ENCODE data around the gene GLI3.

The GLI3 gene

DNA sequence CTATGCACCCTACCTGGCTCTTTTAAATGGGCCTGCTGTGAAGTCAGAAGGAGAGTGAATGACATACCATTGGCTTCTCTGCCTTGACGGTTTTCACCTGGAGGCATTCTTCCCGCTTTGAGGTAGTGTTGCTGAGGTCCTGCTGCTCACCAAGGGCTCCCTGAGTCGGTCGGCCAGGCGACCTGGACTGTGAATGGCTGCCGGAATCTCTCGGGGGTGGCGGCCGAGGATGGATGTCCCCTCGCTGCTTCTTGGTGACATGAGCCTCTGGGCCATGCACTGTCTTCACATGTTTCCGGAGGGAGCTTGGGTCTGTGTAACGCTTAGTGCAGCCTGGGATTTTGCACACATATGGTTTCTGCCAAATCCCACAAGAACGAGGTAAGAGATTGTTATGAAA is 264.7 kb downstream of the GLI3 start:
- no peak for DNase-seq (ENCODE audit: low read depth)

DNA sequence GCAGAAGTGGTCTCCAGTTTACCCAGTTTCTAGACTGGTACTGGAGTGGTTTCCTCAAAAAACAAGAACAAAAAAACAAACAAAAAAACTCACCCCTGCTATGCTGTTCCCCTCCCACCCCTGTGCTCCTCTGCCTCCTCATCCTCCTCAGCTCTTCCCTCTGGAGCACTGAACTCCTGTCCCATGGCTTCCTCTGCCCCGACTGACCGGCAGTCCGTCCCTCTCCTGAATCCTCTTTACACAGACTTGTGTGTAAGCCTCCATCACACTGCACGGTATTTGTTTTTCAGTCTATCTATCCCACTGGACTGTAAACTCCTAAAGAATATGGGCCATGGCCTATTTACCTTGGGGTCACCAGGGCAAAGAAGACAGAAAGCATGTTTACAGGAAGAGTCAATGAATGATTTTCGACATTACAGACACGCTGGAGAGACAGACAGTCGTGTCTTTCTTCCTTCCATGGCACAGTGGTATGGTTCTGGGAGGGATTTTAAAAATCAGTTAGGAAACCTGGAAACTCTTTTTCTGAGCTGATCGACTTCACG is 265.3 kb downstream of the GLI3 start:
- no peak for DNase-seq (ENCODE audit: low read depth)

DNA sequence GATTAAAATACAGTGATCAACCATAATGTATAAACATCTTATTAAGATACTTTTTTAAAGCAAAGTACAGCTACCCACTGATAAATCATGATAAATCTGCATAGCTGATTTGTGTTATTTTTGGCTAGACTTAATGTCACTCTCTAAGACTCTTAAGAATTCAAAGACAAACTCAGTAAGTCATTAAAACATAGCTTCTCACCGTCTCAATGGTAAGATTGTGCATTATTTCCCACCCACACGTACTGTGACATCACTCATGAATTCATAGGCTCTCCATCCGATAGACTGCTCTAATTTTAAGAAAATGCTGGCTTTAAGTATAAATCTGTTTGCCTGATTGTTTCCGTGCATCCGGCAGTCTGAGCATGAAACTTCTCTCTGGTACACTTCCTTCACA is 266.1 kb downstream of the GLI3 start:
- DNase-seq (ENCODE audit: low read depth), result no peak

DNA sequence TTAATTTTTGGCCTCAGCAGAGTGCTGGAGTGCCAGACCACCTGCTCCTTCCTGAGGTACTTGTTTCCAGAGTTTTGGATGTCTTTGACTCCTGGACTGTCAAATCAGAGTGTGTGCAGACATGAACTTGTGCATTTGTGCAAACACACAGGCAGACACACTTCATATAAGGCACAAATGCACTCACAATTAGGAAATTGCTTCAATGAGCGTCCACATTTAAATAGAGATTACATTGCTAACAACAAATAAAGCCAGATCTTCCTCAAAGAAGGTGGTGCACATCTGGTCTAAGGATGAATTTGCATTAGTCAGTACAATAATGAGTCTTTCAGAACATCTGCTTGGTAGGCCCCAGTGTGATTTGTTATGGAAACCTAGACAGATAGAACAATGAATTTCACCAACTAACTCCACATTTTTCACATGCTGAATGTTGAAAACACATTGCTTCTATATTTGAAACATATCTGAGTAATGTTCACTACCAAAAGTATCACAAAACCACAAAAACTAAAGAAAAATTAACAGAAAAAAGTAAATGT is 267.4 kb downstream of the GLI3 start:
- DNase-seq (ENCODE audit: low read depth), result peak; percentile 18

DNA sequence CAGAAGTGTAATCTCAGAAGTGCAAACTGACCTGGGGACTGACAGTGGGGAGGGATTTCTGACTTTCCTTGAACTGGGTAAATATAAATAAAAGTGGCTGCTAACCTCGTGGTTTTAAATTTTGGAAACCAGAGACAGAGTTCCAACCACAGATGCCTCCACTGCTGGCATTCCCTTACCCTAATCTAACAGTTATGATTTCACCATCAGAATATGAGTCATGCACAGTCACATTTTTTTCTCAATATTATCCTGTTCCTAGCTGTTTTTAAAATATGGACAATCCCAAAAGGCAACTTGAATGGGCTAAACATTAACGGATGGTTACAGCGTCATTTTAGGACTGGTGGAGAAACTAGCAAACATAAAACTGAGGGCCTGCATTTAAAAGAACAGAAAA is 269.9 kb downstream of the GLI3 start:
- DNase-seq (ENCODE audit: low read depth), result no peak

DNA sequence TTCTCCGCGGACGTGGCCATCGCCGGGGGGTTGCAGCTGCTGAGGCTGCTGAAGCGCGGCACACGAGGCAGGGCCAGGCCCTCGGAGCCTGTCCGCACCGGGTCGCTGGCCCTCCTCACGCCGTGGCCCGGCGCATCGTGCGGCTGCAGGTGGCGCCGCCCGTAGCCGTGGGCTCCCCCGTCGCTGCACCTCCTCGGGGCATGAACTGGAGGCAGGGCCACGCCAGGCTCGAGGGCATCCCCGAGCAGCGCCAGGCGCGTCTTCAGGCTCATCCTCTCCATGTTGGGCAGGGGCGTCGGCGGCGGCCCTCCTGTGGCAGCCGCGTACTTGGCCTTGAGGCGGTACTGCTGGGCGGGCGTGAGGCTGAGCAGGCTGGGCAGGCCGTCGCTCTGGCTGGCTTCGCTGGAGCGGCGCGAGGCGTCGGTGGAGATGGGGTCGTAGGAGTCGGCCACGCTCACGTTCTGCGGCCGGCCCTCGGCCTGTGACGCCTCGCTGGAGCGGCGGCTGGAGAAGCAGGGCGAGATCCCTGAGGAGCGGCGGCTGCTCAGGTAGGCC is 271.0 kb downstream of the GLI3 start:
- DNase-seq (ENCODE audit: low read depth), result no peak

DNA sequence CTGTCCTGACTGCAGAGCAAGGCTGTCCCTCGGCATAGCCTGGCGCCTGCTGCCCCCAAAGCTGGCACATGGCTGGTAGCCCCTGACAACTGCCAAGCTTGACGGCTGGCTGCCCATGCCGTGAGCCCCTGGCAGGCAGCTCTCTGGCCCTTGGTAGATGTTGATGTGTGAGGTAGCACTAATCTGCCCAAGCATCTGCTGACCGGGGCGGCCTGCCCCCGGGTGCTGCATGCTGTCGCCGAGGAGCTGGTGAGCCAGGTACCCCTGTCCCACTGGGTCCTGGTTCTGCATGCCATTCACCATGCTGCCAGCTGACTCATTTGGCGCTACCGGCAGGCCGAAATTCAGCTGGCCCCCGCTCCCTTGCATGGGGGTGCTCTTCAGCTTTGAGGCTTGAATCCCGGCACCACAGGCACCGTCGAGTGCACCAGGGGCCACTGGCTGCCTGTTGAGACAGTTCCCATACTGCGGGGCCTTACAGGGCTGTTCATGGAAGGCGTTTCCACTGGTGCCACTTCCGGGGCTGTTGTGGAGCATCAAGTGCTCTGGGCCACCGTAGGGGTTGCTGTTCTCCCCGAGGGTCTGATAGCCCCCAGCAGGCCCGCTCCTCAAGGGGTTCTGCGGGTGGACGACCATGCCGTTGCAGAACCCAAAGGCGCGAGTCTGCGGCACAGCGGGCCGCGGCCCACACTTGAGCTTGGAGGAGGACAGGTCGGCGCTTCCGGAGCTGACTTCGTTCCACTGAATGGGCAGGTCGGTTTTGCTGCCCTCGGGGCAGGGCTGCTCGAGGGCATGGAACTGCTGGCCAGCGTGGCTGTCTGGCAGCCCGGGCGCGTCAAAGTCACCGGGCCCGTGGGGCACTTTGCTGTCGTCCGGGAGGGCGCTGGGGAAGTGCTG is 271.9 kb downstream of the GLI3 start:
- no peak for DNase-seq (ENCODE audit: low read depth)

DNA sequence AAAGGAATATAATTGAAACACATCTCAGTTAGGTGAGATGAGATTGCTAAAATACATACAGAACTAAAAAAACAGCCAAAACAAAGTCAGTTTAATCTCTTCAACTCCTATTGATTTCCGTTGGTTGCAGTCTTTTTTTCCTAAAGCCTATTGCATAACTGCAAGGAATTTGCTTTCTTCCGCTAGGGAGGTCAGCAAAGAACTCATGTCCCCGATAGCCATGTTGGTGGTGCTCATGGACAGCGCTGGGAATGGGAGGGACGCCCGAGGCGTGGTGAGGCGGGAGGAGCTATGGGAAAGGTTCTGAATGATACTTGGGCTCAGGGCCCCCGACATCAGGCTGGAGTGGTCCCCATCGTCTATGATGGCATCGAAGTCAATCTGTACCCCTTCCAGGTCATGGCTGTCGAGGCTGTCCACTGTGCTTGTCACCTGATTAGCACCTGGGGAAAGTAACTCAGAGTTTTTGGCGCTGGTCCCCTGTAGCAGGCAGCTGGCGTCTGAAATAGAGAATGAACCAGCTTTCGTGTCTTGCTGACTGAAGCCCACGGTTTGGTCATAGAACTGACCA is 272.7 kb downstream of the GLI3 start:
- DNase-seq (ENCODE audit: low read depth), result no peak

DNA sequence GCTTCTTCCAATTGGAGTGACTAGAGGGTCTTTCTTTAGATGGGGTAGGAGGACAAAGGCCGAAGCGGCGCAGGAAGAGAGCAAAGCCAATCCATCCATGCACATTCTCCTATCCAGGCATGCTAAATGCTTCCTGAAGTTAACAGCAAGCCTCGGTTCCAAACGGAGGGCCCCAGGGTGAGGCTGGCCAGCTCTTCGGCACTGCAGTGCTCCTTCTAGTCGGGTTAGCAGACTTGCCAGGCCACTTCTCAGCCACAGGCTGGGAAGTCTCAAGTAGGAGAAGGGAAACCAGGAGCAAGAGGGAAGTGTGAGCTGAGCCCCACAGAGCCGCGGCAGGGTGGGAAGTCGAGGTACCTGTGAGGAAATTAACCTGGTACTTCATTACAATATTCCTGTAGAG is 280.3 kb downstream of the GLI3 start:
- no peak for DNase-seq (ENCODE audit: low read depth)

DNA sequence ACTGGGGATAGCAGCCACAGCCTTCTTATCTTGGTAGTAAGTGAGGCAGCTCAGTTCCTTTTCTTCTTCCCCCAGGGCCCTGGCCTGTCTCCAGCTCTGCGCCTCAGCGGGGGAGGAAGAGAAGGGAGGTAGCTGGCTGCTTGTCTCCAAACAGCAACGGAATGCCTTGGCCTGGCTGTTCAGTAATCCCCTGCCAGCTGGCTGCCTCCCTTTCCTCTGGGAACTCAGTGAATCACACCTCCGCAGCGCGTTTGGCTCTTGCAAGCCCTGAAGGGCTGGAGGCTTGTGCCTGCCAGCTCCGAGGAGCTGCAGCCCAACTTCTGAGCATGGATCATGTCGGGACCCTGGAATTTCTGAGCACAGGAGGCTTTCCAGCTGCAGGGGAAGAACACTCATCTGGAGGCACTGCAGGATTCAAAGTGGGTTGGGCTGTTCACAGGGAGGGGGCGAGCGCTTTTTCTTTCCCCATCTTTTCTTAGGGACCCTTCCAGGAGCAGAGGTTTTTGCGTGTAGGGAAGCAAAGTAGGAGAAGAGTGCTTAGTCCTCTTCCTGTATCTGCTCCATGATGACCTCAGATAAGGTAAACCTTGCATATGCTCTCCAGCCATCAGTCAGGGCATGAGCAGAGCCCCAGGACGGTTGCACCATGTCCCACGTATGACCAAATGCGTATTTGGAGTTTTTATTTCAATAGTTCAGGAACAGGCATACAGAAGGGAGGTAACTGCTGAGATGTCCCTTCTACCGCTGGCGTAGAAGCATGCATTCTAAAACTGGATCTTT is 280.9 kb downstream of the GLI3 start:
- DNase-seq (ENCODE audit: low read depth), result peak; percentile 99

DNA sequence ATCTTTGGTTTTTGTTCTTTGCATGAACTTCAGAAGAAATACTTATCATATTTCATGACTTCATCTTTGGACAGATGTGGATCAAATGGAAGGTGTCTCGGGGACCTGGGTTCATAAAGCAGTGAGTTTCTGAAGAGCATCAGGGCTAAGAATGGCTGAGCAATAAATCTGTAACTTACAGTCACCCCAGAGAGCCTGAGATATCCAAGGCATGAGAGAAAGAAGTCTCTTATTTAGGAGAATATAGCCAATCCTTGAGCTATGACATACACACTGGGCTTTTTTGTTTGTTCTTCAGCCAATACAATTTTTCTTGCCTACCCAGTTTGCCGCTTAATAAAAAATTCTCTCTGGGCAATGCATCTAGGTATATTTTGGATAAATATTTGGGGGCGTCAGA is 281.6 kb downstream of the GLI3 start:
- DNase-seq (ENCODE audit: low read depth), result no peak

DNA sequence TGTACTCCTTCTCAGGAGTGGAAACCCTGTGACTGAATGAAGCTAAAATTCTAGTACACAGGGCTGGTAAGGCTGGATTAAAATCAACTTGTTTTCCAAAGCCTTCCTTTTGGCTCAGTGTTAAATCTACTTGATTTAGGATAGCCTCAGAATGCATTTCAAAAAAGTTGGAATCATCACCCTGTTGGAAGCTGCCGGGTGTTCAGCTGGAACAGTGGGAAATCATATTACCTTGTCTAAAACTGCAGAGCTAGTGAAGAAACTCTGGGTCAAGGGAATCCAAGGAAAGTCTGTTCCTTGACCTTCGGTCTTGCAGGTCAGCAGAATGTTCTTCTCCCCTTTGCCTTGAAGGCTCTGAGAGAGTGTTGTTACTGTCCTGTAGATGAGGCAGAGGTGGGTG is 282.0 kb downstream of the GLI3 start:
- DNase-seq (ENCODE audit: low read depth), result no peak

DNA sequence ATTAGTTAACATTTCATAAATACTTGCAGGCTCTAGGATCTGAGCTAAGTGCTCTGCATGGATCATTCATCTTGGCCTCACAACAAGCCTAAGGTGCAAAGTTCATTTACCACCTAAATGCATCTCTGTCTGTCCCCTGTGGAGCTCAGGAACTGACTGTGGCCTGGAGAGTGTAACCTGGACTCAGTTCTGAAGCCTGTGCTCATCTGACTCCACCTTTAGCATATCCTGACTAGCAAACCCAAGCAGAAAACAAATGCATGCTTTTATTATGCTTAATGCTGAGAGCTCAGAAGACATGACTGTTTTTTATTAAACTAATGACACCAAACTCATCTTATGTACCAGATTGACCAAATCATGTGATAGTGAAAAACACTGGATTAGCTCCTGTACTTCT is 288.5 kb downstream of the GLI3 start:
- DNase-seq (ENCODE audit: low read depth), result no peak

DNA sequence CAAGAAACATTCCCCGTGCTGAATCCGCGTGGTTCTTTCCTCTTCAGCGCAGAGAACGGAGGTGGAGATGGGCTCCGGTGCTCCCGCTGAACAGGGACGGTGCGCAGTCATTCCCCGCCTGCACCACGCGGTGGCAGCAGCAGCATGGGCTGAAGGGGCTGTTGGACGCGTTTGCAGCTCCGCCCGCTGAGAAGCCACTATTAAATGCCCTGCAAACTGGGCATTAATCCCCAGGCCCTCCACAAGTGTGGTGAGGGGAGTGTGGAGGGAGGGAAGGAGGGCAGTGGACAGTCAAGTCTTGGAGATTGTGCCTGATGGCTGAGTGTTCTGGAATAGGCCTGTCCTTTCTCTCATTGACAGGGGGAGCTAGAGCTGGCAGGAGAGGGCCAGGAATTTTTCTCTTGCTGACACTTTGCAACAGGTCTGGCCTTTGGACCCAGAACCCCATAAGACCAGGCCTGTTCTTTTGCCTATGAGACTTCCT is 293.9 kb downstream of the GLI3 start:
- peak; percentile 57 for DNase-seq (ENCODE audit: low read depth)

DNA sequence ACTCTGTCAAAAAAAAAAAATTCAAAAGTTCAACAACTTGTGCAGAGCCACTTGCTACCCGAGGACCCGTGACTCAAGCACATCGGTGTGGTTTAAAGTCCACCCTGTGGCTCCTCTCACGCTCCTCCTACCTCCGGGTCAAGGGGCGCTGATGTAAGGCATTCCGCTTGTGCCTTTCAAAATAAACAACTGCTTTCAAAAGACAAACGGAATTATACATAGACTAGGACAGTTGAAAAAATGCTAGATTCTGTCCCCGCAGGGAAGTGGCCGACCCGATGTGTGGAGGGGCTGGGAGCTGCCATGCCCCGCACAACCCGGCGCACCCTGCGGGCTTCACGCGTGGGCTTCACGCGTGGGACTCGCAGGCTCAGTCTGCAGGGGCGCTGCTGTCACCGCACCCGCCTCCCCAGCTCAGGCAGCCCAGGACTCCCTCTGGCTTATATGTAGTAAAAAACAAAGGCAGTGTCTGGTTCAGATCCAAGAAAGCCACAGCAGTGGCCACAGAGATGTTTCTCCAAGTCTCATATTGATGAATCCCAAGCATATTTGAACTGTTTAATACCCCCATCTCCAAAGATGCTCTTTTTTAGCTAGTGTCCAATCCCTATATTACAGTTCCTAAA is 294.4 kb downstream of the GLI3 start:
- DNase-seq (ENCODE audit: low read depth), result no peak

DNA sequence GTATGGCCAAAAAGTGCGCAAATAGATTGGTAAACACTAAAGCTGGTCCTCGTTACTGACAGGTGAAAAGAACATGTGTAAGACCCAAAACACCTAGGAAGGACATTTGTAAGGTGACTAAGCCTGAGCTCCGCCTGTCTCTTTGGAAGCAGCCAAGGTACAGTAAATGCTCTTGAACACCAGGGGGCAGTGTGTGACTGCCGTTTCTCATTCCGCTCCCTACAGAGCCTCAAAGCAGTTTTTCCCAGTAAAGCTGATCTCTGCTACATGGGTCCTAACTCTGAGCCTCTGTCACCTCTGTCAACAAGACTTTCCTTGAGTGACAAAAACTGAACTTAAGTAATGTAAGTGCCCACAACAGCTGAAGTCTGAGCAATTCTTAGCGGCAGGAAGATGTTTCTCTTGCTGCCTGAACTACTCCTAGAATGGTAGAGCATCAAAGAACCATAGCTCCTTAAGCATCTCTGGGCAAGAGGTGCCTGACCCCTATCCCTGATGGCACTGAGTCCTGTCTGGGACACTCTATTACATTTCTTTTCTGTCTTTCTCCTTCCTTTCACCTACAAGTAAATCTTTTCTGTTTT is 296.2 kb downstream of the GLI3 start:
- DNase-seq (ENCODE audit: low read depth), result peak; percentile 67

DNA sequence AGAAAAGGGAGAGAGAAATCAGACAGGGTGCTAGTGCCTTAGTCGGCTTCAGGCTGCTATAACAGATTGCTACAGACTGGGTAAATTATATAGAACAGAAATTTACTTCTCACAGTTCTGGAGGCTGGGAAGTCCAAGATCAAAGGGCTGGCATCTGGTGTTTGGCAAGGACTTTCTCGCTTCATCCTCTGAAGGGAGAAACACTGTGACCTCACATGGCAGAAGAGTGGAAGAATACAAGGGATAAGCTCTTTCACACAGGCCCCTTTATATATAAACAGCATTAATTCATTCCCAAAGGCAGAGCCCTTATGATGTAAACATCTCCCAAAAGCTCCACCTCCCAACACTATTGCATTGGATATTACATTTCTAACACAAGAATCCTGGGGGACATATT is 298.6 kb downstream of the GLI3 start:
- DNase-seq (ENCODE audit: low read depth), result no peak

DNA sequence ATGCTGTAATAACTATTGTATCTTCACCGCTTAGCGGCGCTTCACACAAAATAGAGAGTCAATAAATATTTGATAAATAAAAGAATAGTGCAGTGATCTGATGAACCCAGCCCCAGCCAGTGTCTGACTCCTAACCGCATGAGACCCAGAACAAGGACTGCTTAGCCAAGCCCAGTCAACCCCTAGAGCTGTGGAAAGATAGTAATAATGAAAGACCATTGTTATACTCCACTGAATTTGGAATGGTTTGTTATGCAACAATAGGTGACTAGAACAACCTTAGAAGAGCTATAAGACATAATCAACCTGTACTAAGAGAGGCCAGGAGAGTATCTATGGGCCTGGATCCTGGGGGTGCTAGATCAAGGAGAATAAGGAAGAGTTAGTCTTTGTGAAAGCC is 303.6 kb downstream of the GLI3 start:
- no peak for DNase-seq (ENCODE audit: low read depth)

DNA sequence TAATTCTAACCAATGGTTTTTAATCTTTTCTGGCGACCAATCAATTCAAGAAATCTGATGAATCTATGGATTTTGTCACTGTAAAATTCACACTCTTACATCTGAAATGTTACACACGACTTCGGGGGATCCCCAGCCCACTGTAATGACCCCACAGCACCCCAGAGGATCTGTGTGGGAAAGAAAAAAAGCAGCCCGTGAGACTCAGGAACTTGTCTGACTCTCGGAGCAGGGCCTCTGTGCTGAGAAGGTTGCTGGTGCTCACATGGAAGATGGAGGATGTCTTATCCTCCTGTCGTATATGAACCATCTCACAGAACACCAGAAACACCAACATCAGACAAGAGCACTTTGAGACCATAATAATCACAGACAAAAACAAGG is 305.8 kb downstream of the GLI3 start:
- DNase-seq (ENCODE audit: low read depth), result no peak

DNA sequence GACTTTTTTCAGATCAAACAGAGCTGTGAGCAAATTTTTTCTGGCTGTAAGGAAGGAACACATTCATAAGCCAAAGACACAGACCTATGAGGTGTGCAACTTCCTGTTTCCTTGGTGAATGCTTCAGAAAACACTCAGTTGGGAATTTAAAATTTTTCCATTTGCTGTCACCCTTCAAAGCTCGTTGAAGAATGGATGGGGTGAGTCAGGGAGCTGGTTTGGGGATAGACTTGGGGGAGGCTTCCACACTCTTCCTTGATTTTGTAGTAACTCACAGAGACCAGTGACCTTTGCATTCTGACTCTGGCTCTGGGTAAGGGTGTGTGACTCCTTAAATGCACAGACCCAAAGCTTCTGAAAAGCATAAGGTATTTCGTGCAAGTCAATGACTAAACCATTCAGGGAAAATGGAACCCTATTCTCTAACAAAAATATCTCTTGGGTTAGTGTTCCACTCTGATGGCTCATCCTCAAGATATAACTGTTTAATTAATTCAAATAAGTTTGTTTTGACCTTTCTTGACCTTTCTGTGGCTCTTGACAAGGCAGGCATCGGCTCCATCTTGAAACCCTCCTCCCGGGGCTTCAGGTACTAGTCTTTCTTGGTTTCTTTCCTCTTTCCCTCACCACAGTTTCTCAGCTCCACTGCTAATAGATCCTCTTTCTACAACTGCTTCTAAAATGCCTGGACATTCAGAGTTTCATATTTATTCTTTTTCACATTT is 306.3 kb downstream of the GLI3 start:
- no peak for DNase-seq (ENCODE audit: low read depth)

DNA sequence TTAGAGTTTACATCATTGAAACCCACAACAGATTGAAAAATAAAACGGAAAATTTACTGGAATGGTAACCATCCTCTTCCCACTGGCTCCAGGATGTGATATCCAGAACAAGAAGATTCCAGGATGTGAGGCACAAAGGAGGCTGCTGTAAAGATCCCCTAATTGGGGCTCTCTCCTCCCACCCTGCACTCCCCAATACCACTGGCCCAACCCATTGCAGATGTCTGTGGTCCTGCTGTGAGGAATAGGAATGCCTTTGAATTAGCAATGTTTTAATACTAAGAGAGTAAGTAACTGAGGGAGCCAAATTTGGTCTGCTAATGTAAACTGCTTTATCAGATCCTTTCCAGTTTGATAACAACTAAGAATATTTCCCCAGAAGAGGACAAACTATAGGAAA is 308.2 kb downstream of the GLI3 start:
- DNase-seq (ENCODE audit: low read depth), result no peak
